Measurements from ENCODE around the gene CARD10. TPM values are rescaled to one million over a fixed set of nuclear protein-coding genes. Genes with fewer than 3 reads are reported as not detected.
A peak's percentile ranks its signal among the peaks of the same experiment; 100 is the strongest.

Gene CARD10
- total RNA-seq, 6 experiments from 2014 or later: 9.0 to 27.8 (median 14.2) TPM

DNA sequence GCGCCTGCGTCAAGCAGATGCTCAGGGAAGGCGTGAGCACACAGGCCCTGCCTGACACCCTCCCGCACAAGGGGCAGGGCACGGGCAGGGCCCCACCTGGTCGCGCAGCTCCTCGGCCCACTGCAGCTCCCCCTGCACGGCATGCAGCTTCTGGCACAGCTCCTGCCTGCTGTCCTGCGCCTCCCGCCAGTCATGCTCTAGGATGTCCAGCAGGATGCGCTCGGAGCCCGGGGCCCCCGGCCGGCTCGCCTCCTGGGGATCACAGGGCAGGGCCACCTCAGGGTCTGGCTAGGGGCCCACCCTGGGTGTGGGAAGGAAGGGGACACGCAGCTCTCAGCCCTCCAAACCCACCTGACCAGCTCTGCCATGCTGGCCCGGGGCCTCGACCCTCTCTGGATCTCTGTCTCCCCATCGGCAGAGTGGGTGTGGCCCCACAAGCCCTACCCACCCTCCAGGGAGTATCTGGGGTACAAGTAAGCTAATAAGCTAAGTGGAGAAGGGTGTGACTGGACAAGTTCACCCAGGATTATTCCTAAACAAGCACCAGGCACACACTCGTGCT is 10.7 kb downstream of the CARD10 start:
- ATAC-seq (no peak), DNase-seq (no peak)
- peaks cover 0 to 13% (median 6%) of the 10 kb centered on the region in 4 donors for H3K4me1 ChIP-seq

DNA sequence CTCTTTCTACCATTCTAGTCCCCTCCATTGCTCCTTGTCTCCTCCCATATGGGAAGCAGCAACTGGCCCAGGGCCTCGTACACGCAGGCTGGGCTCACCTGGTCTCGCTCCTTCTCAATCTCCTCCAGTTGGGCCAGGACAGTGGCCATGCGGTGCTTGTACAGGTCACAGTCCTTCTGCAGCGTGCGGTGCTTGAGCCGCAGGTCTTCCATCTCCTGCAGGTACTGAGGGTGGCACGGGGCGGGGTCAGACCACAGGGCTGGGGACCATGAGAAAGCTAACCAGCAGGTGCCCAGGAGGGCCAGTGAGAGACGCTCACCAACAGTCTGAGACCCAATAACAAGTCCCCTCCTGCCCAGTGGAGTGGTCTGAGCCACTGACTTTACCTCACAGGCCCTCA is 11.5 kb downstream of the CARD10 start:
- 83% methylated on average over 2 of the region's 10 CpGs for WGBS (ENCODE audit: insufficient coverage, low coverage, low lambda C conversion rate, missing lambda C conversion rate)
- Histone ChIP-seq H3K4me1 (peaks cover 0 to 18% (median 14%) of the 10 kb centered on the region in 4 donors), H3K4me3 (no peak overlapping the region), H3K27ac (no peak overlapping the region), H3K36me3 (peaks cover 0 to 3% (median 0%) of the 10 kb centered on the region in 4 donors), H3K27me3 (no peaks in the 10 kb centered on the region), H3K9me3 (no peaks in the 10 kb centered on the region)
- ATAC-seq: no peak
- no peak for TF ChIP-seq POLR2A (IDR thresholded peaks at IDR 0.05)
- TF ChIP-seq, protein P1, sequence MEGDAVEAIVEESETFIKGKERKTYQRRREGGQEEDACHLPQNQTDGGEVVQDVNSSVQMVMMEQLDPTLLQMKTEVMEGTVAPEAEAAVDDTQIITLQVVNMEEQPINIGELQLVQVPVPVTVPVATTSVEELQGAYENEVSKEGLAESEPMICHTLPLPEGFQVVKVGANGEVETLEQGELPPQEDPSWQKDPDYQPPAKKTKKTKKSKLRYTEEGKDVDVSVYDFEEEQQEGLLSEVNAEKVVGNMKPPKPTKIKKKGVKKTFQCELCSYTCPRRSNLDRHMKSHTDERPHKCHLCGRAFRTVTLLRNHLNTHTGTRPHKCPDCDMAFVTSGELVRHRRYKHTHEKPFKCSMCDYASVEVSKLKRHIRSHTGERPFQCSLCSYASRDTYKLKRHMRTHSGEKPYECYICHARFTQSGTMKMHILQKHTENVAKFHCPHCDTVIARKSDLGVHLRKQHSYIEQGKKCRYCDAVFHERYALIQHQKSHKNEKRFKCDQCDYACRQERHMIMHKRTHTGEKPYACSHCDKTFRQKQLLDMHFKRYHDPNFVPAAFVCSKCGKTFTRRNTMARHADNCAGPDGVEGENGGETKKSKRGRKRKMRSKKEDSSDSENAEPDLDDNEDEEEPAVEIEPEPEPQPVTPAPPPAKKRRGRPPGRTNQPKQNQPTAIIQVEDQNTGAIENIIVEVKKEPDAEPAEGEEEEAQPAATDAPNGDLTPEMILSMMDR (IDR thresholded peaks at IDR 0.05): no peak
- DNase-seq: no peak
- intact Hi-C loops (cut with DNase I): no loop called here

More for the DNA sequence above, 10.7 kb downstream of the CARD10 start:
- H3K4me3 ChIP-seq: no peak overlapping the region
- no CpG with 5 or more reads among the region's 22 CpGs for WGBS (ENCODE audit: insufficient coverage, low coverage, low lambda C conversion rate, missing lambda C conversion rate)
- peak overlapping the region in 1 of 3 donors; percentile 38 for H3K27ac ChIP-seq
- intact Hi-C loops (cut with DNase I): no loop called here
- H3K27me3 ChIP-seq: no peaks in the 10 kb centered on the region
- no peaks in the 10 kb centered on the region for H3K9me3 ChIP-seq
- TF ChIP-seq, protein P1 (IDR thresholded peaks at IDR 0.05): no peak
- TF ChIP-seq POLR2A (IDR thresholded peaks at IDR 0.05): no peak
- H3K36me3 ChIP-seq: peaks cover 0 to 3% (median 0%) of the 10 kb centered on the region in 4 donors

DNA sequence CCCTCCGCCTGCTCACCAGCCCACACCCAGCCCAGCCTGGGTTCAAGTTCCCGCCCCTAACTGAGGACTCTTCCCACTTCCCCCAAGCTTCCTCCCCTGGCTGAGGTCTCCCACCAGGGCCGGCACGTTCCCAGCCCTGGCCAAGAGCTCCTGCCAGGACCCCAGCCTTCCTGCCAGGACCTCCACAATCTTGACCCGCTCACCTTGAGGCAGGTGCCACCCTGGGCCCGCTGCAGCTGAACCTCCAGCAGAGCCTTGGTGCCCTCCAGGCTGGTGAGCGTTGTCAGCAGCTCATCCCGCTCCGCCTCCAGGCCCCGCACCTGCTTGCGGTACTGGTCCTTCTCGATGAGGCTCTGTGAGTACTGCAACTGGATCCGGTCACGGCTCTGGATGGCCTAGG is 13.2 kb downstream of the CARD10 start:
- H3K27me3 ChIP-seq: no peaks in the 10 kb centered on the region
- peaks cover 0 to 32% (median 18%) of the 10 kb centered on the region in 4 donors for H3K4me1 ChIP-seq
- WGBS (ENCODE audit: insufficient coverage, low coverage, low lambda C conversion rate, missing lambda C conversion rate): no CpG with 5 or more reads among the region's 14 CpGs
- peaks cover 0 to 3% (median 0%) of the 10 kb centered on the region in 4 donors for H3K36me3 ChIP-seq
- H3K27ac ChIP-seq: no peak overlapping the region
- TF ChIP-seq POLR2A (IDR thresholded peaks at IDR 0.05): no peak
- TF ChIP-seq, protein P1 (IDR thresholded peaks at IDR 0.05): no peak
- no peak for DNase-seq
- H3K4me3 ChIP-seq: no peak overlapping the region
- ATAC-seq: no peak
- intact Hi-C loops (cut with DNase I): no loop called here
- no peaks in the 10 kb centered on the region for H3K9me3 ChIP-seq

DNA sequence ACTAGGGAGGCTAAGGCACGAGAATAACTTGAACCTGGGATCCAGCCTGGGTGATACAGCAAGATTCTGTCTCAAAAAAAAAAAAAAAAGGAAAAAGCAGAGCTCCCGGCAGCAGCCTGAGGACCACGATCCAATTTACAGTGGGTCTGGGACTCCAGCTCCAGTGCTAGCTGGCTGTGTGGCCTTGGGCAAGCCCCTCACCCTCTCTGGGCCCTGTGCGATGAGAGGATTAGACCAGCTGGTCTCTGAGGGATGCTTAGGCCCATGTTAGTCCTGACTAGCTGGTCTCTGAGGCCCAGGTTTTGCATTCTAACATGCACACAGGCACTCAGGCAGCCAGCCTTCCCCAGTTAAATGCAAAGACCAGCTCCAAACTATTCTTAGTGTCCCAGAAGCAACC is 13.7 kb downstream of the CARD10 start:
- Histone ChIP-seq H3K4me1 (peaks cover 0 to 36% (median 21%) of the 10 kb centered on the region in 4 donors), H3K27me3 (no peaks in the 10 kb centered on the region), H3K27ac (no peak overlapping the region), H3K36me3 (peaks cover 0 to 3% (median 0%) of the 10 kb centered on the region in 4 donors), H3K4me3 (no peak overlapping the region), H3K9me3 (no peaks in the 10 kb centered on the region)
- 100% methylated on average over 2 of the region's 4 CpGs for WGBS (ENCODE audit: insufficient coverage, low coverage, low lambda C conversion rate, missing lambda C conversion rate)
- intact Hi-C loops (cut with DNase I): no loop called here
- ATAC-seq (no peak), DNase-seq (no peak)
- TF ChIP-seq POLR2A (IDR thresholded peaks at IDR 0.05): no peak
- TF ChIP-seq, protein P1 (IDR thresholded peaks at IDR 0.05): no peak
